Measurements from ENCODE around the gene RAB15.
"Not testable (repeated sequence)": the region's sequence is repeated elsewhere in the genome, so short reads cannot be mapped to it uniquely, and the experiment has no call there.

Gene RAB15

GRCh38 chr14:64937171-64937820 is 34.8 kb downstream of the RAB15 start:
- no peak for DNase-seq

GRCh38 chr14:64935508-64935907 is 36.6 kb downstream of the RAB15 start:
- DNase-seq: no peak

GRCh38 chr14:64934338-64934929 is 37.7 kb downstream of the RAB15 start:
- DNase-seq: no peak

- DNase-seq: no peak
These were observed 39.9 kb downstream of the RAB15 start for GRCh38 chr14:64932231-64932630.

- DNase-seq: no peak
These were observed 41.0 kb downstream of the RAB15 start for GRCh38 chr14:64931123-64931522.

- no peak for DNase-seq
These were observed 41.9 kb downstream of the RAB15 start for GRCh38 chr14:64930085-64930843.

- DNase-seq: no peak
These were observed 43.1 kb downstream of the RAB15 start for GRCh38 chr14:64929014-64929359.

GRCh38 chr14:64928239-64929013 is 43.7 kb downstream of the RAB15 start:
- DNase-seq: no peak

- DNase-seq: no peak
These were observed 45.1 kb downstream of the RAB15 start for GRCh38 chr14:64927031-64927430.

GRCh38 chr14:64926398-64926995 is 45.6 kb downstream of the RAB15 start:
- no peak for DNase-seq

GRCh38 chr14:64923015-64923414 is 49.1 kb downstream of the RAB15 start:
- no peak for DNase-seq

- DNase-seq: no peak
These were observed 51.7 kb downstream of the RAB15 start for GRCh38 chr14:64920465-64920864.

- no peak for DNase-seq
These were observed 52.5 kb downstream of the RAB15 start for GRCh38 chr14:64919618-64920017.

GRCh38 chr14:64919215-64919614 is 52.9 kb downstream of the RAB15 start:
- DNase-seq: no peak

- no peak for DNase-seq
These were observed 53.9 kb downstream of the RAB15 start for GRCh38 chr14:64918216-64918615.

GRCh38 chr14:64915797-64916196 is 56.3 kb downstream of the RAB15 start:
- no peak for DNase-seq

- DNase-seq: no peak
These were observed 57.1 kb downstream of the RAB15 start for GRCh38 chr14:64915029-64915424.

- peak; percentile 100 for DNase-seq
These were observed 57.7 kb downstream of the RAB15 start, which contains the start of gene CHURC1 for GRCh38 chr14:64914237-64915028. Gene CHURC1 (plus strand): TSS chr14:64914455. CDS start chr14:64914496, 41 bp downstream.

GRCh38 chr14:64913477-64913876 is 58.7 kb downstream of the RAB15 start:
- not testable (repeated sequence) for DNase-seq

- no peak for DNase-seq
These were observed 59.9 kb downstream of the RAB15 start for GRCh38 chr14:64912261-64912660.

GRCh38 chr14:64910847-64911495 is 61.2 kb downstream of the RAB15 start:
- DNase-seq: peak; percentile 29

- DNase-seq: no peak
These were observed 66.1 kb downstream of the RAB15 start for GRCh38 chr14:64906022-64906421.

Data from eye (tissue), 1 donor.